Measurements from ENCODE around the gene PPP1R3D. TPM values are rescaled to one million over a fixed set of nuclear protein-coding genes. Genes with fewer than 3 reads are reported as not detected.
A peak's percentile ranks its signal among the peaks of the same experiment; 100 is the strongest.

The PPP1R3D gene
- total and polyA plus RNA-seq, 9 of the 15 experiments (the other 6 are each of a cell fraction or from before 2014, with no cell fraction given), result 0.35 to 3.3 (median 1.8) TPM

DNA sequence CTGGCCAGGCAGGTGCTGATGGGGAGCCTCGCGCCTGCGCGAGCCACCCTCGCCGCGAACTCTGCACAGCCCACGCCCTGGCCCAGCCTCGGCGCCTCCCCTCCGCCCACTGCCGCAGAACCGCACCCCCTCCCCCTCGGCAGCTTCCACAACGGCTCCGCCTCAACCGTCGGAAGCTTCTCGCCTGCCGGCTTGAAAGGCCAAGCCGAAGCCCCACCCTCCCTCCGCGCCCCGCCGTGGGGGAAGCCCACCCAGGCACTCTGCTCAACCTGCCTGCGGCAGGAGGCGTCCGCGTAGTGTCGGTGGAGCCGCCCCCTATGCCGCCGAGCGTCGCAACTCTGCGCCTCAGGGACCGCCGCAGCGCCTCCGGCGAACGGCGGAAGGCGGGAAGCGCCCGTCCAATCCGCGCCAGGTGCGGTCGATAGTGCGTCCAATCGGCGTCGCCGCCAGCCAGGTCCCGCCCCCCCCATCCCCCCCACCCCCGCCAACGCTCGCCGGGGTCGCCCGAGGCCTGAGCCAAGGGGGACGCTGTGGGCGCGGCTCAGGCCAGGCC is 6.7 kb downstream of the PPP1R3D start, which contains the start of gene SYCP2 (continued):
- TF ChIP-seq, protein P1, sequence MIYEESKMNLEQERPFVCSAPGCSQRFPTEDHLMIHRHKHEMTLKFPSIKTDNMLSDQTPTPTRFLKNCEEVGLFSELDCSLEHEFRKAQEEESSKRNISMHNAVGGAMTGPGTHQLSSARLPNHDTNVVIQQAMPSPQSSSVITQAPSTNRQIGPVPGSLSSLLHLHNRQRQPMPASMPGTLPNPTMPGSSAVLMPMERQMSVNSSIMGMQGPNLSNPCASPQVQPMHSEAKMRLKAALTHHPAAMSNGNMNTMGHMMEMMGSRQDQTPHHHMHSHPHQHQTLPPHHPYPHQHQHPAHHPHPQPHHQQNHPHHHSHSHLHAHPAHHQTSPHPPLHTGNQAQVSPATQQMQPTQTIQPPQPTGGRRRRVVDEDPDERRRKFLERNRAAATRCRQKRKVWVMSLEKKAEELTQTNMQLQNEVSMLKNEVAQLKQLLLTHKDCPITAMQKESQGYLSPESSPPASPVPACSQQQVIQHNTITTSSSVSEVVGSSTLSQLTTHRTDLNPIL (CRISPR knock-in tag; IDR thresholded peaks at IDR 0.05), result no peak
- TF ChIP-seq, protein P2, sequence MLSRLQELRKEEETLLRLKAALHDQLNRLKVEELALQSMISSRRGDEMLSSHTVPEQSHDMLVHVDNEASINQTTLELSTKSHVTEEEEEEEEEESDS (CRISPR knock-in tag; IDR thresholded peaks at IDR 0.05), result no peak
- TF ChIP-seq ZNF354B (CRISPR knock-in tag; IDR thresholded peaks at IDR 0.05), result no peak
- TF ChIP-seq HMG20A (CRISPR knock-in tag; conservative IDR thresholded peaks at IDR 0.05), result no peak
- no peak for TF ChIP-seq TEAD4 (IDR thresholded peaks at IDR 0.05; ENCODE audit: low read length)
- no peak for TF ChIP-seq TEAD4 (CRISPR knock-in tag; IDR thresholded peaks at IDR 0.05; ENCODE audit: borderline replicate concordance)
- TF ChIP-seq GTF2F1 (IDR thresholded peaks at IDR 0.05; ENCODE audit: low read depth, low read length), result no peak
- TF ChIP-seq, protein P3, sequence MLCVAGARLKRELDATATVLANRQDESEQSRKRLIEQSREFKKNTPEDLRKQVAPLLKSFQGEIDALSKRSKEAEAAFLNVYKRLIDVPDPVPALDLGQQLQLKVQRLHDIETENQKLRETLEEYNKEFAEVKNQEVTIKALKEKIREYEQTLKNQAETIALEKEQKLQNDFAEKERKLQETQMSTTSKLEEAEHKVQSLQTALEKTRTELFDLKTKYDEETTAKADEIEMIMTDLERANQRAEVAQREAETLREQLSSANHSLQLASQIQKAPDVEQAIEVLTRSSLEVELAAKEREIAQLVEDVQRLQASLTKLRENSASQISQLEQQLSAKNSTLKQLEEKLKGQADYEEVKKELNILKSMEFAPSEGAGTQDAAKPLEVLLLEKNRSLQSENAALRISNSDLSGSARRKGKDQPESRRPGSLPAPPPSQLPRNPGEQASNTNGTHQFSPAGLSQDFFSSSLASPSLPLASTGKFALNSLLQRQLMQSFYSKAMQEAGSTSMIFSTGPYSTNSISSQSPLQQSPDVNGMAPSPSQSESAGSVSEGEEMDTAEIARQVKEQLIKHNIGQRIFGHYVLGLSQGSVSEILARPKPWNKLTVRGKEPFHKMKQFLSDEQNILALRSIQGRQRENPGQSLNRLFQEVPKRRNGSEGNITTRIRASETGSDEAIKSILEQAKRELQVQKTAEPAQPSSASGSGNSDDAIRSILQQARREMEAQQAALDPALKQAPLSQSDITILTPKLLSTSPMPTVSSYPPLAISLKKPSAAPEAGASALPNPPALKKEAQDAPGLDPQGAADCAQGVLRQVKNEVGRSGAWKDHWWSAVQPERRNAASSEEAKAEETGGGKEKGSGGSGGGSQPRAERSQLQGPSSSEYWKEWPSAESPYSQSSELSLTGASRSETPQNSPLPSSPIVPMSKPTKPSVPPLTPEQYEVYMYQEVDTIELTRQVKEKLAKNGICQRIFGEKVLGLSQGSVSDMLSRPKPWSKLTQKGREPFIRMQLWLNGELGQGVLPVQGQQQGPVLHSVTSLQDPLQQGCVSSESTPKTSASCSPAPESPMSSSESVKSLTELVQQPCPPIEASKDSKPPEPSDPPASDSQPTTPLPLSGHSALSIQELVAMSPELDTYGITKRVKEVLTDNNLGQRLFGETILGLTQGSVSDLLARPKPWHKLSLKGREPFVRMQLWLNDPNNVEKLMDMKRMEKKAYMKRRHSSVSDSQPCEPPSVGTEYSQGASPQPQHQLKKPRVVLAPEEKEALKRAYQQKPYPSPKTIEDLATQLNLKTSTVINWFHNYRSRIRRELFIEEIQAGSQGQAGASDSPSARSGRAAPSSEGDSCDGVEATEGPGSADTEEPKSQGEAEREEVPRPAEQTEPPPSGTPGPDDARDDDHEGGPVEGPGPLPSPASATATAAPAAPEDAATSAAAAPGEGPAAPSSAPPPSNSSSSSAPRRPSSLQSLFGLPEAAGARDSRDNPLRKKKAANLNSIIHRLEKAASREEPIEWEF (CRISPR knock-in tag; IDR thresholded peaks at IDR 0.05), result no peak
- no peak for TF ChIP-seq MAFG (tag; conservative IDR thresholded peaks at IDR 0.05)
- TF ChIP-seq, protein P4, sequence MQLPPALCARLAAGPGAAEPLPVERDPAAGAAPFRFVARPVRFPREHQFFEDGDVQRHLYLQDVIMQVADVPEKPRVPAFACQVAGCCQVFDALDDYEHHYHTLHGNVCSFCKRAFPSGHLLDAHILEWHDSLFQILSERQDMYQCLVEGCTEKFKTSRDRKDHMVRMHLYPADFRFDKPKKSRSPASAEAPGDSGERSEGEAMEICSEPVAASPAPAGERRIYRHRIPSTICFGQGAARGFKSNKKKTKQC (CRISPR knock-in tag; IDR thresholded peaks at IDR 0.05), result peak; percentile 41; the same call in 1 of the 2 replicates
- no peak for TF ChIP-seq ZNF644 (tag; IDR thresholded peaks at IDR 0.05; ENCODE audit: low read depth)
- no peak for TF ChIP-seq ZNF75A (CRISPR knock-in tag; IDR thresholded peaks at IDR 0.05)
- TF ChIP-seq, protein P5, sequence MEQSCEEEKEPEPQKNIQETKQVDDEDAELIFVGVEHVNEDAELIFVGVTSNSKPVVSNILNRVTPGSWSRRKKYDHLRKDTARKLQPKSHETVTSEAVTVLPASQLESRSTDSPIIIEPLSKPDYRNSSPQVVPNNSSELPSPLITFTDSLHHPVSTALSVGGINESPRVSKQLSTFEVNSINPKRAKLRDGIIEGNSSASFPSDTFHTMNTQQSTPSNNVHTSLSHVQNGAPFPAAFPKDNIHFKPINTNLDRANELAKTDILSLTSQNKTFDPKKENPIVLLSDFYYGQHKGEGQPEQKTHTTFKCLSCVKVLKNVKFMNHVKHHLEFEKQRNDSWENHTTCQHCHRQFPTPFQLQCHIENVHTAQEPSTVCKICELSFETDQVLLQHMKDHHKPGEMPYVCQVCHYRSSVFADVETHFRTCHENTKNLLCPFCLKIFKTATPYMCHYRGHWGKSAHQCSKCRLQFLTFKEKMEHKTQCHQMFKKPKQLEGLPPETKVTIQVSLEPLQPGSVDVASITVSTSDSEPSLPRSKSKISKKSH (CRISPR knock-in tag; IDR thresholded peaks at IDR 0.05), result no peak
- TF ChIP-seq, protein P6, sequence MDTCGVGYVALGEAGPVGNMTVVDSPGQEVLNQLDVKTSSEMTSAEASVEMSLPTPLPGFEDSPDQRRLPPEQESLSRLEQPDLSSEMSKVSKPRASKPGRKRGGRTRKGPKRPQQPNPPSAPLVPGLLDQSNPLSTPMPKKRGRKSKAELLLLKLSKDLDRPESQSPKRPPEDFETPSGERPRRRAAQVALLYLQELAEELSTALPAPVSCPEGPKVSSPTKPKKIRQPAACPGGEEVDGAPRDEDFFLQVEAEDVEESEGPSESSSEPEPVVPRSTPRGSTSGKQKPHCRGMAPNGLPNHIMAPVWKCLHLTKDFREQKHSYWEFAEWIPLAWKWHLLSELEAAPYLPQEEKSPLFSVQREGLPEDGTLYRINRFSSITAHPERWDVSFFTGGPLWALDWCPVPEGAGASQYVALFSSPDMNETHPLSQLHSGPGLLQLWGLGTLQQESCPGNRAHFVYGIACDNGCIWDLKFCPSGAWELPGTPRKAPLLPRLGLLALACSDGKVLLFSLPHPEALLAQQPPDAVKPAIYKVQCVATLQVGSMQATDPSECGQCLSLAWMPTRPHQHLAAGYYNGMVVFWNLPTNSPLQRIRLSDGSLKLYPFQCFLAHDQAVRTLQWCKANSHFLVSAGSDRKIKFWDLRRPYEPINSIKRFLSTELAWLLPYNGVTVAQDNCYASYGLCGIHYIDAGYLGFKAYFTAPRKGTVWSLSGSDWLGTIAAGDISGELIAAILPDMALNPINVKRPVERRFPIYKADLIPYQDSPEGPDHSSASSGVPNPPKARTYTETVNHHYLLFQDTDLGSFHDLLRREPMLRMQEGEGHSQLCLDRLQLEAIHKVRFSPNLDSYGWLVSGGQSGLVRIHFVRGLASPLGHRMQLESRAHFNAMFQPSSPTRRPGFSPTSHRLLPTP (IDR thresholded peaks at IDR 0.05; ENCODE audit: borderline replicate concordance, extremely low read depth, insufficient read length), result no peak
- no peak for TF ChIP-seq NFE2L1 (tag; IDR thresholded peaks at IDR 0.05; ENCODE audit: borderline replicate concordance, low read depth)
